Breast epithelium (tissue), 3 donors: ENCODE results near the gene EEF1A2.

Experiments
- POLR2A ChIP-seq: fragments of 450-650 bp; IDR thresholded peaks from one replicate; pipeline ENCODE4 v1.6.1; 2016; ENCODE audit warnings: antibody characterized with exemption, mild to moderate bottlenecking, moderate library complexity
- TF ChIP-seq, protein P1 (sequence below), 3 donors: fragments of 450-650 bp; IDR thresholded peaks; one replicate each; pipeline ENCODE4 v1.5.1; 2016 to 2017; ENCODE audit warnings: antibody characterized with exemption in 3 of 3, mild to moderate bottlenecking in 3 of 3, moderate library complexity in 3 of 3

- TF ChIP-seq, protein P1, sequence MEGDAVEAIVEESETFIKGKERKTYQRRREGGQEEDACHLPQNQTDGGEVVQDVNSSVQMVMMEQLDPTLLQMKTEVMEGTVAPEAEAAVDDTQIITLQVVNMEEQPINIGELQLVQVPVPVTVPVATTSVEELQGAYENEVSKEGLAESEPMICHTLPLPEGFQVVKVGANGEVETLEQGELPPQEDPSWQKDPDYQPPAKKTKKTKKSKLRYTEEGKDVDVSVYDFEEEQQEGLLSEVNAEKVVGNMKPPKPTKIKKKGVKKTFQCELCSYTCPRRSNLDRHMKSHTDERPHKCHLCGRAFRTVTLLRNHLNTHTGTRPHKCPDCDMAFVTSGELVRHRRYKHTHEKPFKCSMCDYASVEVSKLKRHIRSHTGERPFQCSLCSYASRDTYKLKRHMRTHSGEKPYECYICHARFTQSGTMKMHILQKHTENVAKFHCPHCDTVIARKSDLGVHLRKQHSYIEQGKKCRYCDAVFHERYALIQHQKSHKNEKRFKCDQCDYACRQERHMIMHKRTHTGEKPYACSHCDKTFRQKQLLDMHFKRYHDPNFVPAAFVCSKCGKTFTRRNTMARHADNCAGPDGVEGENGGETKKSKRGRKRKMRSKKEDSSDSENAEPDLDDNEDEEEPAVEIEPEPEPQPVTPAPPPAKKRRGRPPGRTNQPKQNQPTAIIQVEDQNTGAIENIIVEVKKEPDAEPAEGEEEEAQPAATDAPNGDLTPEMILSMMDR (IDR thresholded peaks at IDR 0.05) = no peak
- TF ChIP-seq POLR2A = no peak
Observed at GRCh38 chr20:63518351-63518861, 19.5 kb upstream of the EEF1A2 start.
